KOPT-K1 (cell line): ENCODE results near the gene RALA.

Experiments used
- H3K27ac ChIP-seq: fragments of 200-600 bp; sonication (generic); 2 replicates; pipeline ENCODE4 v1.5.1; 2016; ENCODE audit warnings: antibody characterized with exemption, mild to moderate bottlenecking, low read depth, low read length; ENCODE audit not compliant: poor library complexity, severe bottlenecking
- H3K36me3 ChIP-seq: fragments of 200-600 bp; sonication (generic); 2 replicates; pipeline ENCODE4 v1.5.1; 2017; ENCODE audit warnings: antibody characterized with exemption, mild to moderate bottlenecking, low read length, moderate library complexity; ENCODE audit not compliant: insufficient read depth
- H3K9me3 ChIP-seq: fragments of 200-600 bp; sonication (generic); 2 replicates; pipeline ENCODE4 v1.5.1; 2017; ENCODE audit warnings: antibody characterized with exemption, low read length, mild to moderate bottlenecking; ENCODE audit not compliant: insufficient read depth, poor library complexity, severe bottlenecking

RALA gene

DNA sequence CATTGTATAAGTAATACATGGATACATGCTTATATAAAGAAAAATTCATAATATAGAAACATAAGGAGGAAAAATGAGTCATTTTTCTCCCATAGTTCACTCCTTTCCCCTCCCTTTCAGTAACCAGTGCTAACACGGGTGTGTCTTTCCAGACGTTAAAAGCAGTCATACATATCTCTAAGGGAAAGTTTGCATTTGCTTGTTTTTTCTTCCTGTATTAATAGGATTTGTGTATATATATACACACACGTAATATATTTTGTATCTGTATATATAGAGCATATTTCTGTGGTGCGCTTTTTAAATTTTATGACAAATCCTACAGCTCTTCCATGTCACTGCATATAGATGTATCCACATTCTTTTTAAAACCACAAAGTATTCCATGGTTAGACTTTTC is 78.8 kb downstream of the RALA start:
- H3K27ac ChIP-seq, result no peak overlapping the region
- H3K36me3 ChIP-seq, result peaks cover 46% of the 10 kb centered on the region
- no peaks in the 10 kb centered on the region for H3K9me3 ChIP-seq

DNA sequence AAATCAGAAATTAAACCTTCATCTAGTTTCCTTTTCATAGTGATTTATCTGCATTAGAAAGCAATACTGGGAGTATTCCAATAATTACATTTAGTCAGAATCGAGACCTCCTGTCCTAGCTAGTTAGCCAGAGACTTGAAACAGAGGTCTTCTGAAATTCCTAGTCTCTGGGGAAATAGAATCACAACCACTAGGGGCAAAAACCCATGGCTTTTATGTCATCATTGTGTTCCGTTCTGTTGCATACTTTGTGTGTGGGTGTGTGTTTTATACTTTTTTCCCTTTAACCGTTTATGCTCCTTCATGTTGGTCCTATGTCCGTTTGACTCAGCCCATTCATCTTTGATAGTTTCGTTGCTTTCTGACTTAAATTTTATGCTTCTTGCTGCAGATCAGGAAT is 79.8 kb downstream of the RALA start:
- Histone ChIP-seq H3K27ac (no peak overlapping the region), H3K9me3 (no peaks in the 10 kb centered on the region), H3K36me3 (peaks cover 43% of the 10 kb centered on the region)

- Histone ChIP-seq H3K27ac (no peak overlapping the region), H3K9me3 (peaks cover 12% of the 10 kb centered on the region)
Observed at GRCh38 chr7:39709029-39709428, 85.7 kb downstream of the RALA start.

GRCh38 chr7:39709768-39710311 is 86.5 kb downstream of the RALA start:
- Histone ChIP-seq H3K36me3 (peaks cover 10% of the 10 kb centered on the region), H3K9me3 (peaks cover 20% of the 10 kb centered on the region), H3K27ac (no peak overlapping the region)

More at GRCh38 chr7:39709029-39709428, 85.7 kb downstream of the RALA start:
- peaks cover 10% of the 10 kb centered on the region for H3K36me3 ChIP-seq

DNA sequence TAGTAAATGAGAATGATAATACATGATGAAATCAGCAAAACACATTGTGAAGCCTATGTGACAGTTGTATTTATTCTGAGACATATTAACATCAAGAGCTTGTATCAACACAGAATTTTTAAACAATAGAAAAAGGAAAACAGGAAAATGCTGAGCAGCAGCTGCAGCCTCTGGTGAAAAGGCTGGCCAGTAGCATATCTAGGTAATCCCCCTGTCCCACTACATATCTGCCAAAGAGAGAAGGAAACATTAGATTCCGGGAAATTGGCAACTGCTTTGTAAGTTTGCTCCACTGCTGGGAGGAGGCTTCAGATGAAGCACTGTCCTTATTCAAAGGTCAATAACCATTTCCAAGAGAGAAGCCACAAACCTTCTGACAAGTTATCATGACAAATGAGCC is 89.4 kb downstream of the RALA start:
- peaks cover under 1% of the 10 kb centered on the region; the same call in 1 of the 2 replicates for H3K36me3 ChIP-seq
- peaks cover 33% of the 10 kb centered on the region for H3K9me3 ChIP-seq
- H3K27ac ChIP-seq, result no peak overlapping the region

DNA sequence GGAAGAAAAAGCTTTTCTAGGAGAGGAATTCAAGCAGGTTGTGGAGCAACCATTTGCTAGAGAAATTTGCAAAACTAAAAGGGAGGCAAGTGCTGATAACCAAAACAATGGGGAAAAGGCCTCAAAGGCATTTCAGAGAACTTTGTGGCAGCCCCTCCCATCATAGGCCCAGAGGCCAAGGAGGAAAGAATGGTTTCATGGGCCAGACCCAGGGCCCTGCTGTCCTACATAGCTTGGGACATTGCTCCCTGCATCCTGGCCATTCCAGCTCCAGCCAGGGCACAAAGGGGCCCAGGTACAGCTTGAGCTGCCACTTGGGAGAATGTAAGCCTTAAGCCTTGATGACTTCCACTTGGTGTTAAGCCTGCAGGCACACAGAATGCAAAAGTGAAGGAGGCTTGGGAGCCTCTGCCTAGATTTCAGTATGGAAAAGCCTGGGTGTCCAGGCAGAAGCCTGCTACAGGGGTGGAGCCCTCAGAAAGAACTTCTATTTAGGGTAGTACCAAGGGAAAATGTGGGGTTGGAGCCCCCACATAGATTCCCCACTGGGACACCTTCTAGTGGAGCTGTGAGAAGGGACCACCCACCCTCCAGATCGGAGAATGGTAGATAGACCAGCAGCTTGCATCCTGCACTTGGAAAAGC is 91.2 kb downstream of the RALA start:
- H3K36me3 ChIP-seq, result no peaks in the 10 kb centered on the region
- H3K27ac ChIP-seq, result no peak overlapping the region

DNA sequence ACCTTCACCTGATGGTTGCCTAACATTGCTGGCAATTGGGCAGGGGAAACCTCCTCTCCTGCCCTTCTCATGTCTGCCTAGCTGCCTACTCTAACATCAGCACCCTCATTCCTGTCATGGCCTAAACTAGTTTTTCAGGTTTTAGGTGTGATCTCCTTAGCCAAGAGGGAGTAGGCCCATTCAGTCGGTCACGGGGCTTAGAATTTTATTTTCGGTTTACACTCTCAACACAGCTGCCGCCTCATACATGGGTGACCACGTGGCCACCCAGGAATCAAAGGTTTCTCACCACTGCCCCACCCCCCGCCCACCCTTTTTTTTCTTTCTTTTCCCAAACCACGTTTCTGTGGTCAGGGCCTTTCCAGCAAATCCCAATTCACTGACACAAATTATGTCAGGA is 97.2 kb downstream of the RALA start:
- H3K36me3 ChIP-seq, result no peaks in the 10 kb centered on the region
- H3K27ac ChIP-seq, result no peak overlapping the region
- H3K9me3 ChIP-seq, result peaks cover 6% of the 10 kb centered on the region

More for the DNA sequence above, 91.2 kb downstream of the RALA start:
- H3K9me3 ChIP-seq, result peaks cover 33% of the 10 kb centered on the region

GRCh38 chr7:39721345-39721744 is 98.0 kb downstream of the RALA start:
- H3K9me3 ChIP-seq, result no peaks in the 10 kb centered on the region
- no peak overlapping the region for H3K27ac ChIP-seq
- no peaks in the 10 kb centered on the region for H3K36me3 ChIP-seq

DNA sequence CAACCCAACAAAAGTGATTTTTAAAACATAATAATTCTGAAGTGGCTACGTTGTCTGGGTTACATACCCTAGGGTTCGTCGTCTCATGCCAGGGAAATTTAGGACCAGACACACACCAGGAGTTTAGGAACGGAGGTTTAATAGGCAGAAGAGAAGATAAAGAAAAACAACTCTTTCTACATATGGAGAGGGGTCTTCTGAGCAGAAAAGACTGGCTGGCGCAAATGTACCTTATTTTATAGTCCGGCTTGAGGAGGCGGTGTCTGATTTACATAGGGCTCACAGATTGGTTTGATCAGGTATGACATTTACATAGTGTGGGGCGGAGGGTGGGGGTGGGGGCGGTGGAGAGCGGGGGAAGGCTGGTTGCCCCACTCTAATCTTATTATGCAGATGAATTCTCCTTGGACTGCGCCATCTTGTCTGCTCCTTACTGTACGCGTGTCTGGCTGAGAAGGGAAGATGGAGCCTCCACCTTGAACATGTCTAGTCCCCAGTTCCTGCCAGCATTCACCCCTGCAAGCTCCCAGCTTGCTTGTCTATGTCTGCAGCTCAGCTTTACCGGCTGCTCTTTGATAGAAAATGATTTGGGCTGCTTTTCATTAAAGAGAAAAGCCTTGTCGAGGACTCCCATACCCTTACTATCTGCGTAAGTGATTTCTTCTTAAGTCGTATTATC is 98.7 kb downstream of the RALA start:
- no peaks in the 10 kb centered on the region for H3K9me3 ChIP-seq
- no peaks in the 10 kb centered on the region for H3K36me3 ChIP-seq
- H3K27ac ChIP-seq, result no peak overlapping the region

DNA sequence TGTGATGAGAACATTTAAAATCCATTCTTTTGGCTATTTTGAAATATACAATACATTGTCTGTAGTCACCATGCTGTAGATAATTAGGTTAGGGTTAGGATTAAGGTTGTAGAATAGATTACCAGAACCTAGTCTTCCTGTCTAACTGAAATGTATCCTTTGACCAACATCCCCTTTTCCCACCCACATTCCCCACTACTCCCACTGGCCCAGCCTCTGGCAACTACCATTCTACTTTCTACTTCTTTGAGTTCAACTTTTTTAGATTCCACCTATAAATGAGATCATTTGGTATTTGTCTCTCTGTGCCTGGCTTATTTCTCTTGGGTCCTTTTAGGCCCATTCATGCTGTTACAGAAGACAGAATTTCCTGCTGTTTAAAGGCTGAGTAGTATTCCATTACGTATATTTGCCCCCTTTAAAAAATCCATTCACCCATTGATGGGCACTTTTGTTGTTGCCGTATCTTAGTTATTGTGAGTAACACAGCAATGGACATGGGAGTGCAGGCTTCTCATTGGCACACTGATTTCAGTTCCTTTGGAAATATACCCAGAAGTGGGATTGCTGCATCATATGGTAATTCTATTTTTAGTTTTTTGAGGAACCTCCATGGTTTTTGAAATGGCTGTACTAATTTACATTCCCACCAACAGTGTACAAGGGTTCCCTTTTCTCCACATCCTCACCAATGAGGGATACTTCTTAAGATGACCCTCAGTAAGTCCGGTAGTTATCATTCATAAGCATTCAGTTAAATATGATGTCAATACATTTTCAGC is 104.0 kb downstream of the RALA start:
- Histone ChIP-seq H3K27ac (no peak overlapping the region), H3K36me3 (no peaks in the 10 kb centered on the region), H3K9me3 (no peaks in the 10 kb centered on the region)

- Histone ChIP-seq H3K9me3 (no peaks in the 10 kb centered on the region), H3K36me3 (no peaks in the 10 kb centered on the region; the same call in 1 of the 2 replicates), H3K27ac (peak overlapping the region; percentile 63)
Observed at GRCh38 chr7:39732837-39733804, 109.7 kb downstream of the RALA start.

GRCh38 chr7:39733881-39734632 is 110.7 kb downstream of the RALA start:
- H3K36me3 ChIP-seq, result no peaks in the 10 kb centered on the region; the same call in 1 of the 2 replicates
- H3K27ac ChIP-seq, result peak overlapping the region; percentile 63
- H3K9me3 ChIP-seq, result no peaks in the 10 kb centered on the region

GRCh38 chr7:39734633-39735004 is 111.2 kb downstream of the RALA start:
- Histone ChIP-seq H3K27ac (peak overlapping the region; percentile 63), H3K36me3 (no peaks in the 10 kb centered on the region; the same call in 1 of the 2 replicates), H3K9me3 (no peaks in the 10 kb centered on the region)

DNA sequence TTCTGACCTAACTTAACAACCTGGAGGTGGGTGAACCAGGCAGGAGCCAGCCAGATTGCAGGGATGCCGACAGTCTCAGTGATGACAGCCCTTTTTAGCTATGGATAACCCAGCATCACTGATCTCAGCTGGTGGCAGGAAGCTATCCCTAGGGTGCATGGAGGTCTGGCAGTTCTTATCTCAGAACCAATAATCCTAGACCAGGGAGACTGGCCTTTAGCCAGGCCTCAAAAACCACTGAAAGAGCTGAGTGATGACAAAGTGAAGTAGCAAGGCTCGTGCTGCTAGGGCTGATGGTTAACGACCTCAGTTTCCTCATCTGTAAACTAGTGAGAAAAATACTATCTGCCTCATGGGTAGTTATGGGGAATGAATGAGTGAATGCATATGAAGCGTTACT is 112.5 kb downstream of the RALA start:
- H3K9me3 ChIP-seq, result no peaks in the 10 kb centered on the region
- H3K27ac ChIP-seq, result no peak overlapping the region
- H3K36me3 ChIP-seq, result no peaks in the 10 kb centered on the region; the same call in 1 of the 2 replicates
